DMS153 (cell line): ENCODE data around the gene SSBP4.
"Not testable (repeated sequence)": the region's sequence is repeated elsewhere in the genome, so short reads cannot be mapped to it uniquely, and the experiment has no call there.

Experiments
- DNase-seq: peaks from one replicate; lab custom pipeline; 2025; lab: John Stamatoyannopoulos, UW

The SSBP4 gene

GRCh38 chr19:18419195-18419698, at the start of gene SSBP4:
TSS of gene SSBP4 (plus strand) at chr19:18419398. CDS start at chr19:18419649, 251 bp downstream.
- peak; percentile 43 for DNase-seq

GRCh38 chr19:18373407-18373891, 45.7 kb upstream of the SSBP4 start:
- no peak for DNase-seq

- DNase-seq, result peak; percentile 80
Observed at GRCh38 chr19:18373892-18374629, 45.1 kb upstream of the SSBP4 start.

- peak; percentile 82 for DNase-seq
Observed at GRCh38 chr19:18377026-18377425, 42.2 kb upstream of the SSBP4 start.

- peak; percentile 98 for DNase-seq
Observed at GRCh38 chr19:18379803-18380747, 39.1 kb upstream of the SSBP4 start.

- DNase-seq, result no peak
Observed at GRCh38 chr19:18380843-18381242, 38.4 kb upstream of the SSBP4 start.

- not testable (repeated sequence) for DNase-seq
Observed at GRCh38 chr19:18383622-18384021, 35.6 kb upstream of the SSBP4 start.

GRCh38 chr19:18384775-18385174, 34.4 kb upstream of the SSBP4 start:
- DNase-seq, result no peak

GRCh38 chr19:18385359-18385674, 33.9 kb upstream of the SSBP4 start:
- no peak for DNase-seq

- no peak for DNase-seq
Observed at GRCh38 chr19:18385675-18386542, 33.3 kb upstream of the SSBP4 start, which contains the start of gene GDF15. TSS of gene GDF15 (plus strand) at chr19:18386158. CDS start at chr19:18386190, 32 bp downstream.

GRCh38 chr19:18386543-18387271, 32.5 kb upstream of the SSBP4 start:
- DNase-seq, result no peak

- peak; percentile 77 for DNase-seq
Observed at GRCh38 chr19:18388100-18388959, 30.9 kb upstream of the SSBP4 start.

GRCh38 chr19:18388960-18389725, 30.1 kb upstream of the SSBP4 start:
- DNase-seq, result no peak

GRCh38 chr19:18389726-18390064, 29.5 kb upstream of the SSBP4 start:
- DNase-seq, result no peak

- DNase-seq, result no peak
Observed at GRCh38 chr19:18390065-18390907, 28.9 kb upstream of the SSBP4 start.

- DNase-seq, result no peak
Observed at GRCh38 chr19:18391509-18392075, 27.6 kb upstream of the SSBP4 start.

GRCh38 chr19:18392417-18392816, 26.8 kb upstream of the SSBP4 start:
- DNase-seq, result no peak

GRCh38 chr19:18392926-18393325, 26.3 kb upstream of the SSBP4 start:
- no peak for DNase-seq
